ENCODE results near the gene HERPUD2.
"Not testable (repeated sequence)": the region's sequence is repeated elsewhere in the genome, so short reads cannot be mapped to it uniquely, and the experiment has no call there.

Gene HERPUD2

DNA sequence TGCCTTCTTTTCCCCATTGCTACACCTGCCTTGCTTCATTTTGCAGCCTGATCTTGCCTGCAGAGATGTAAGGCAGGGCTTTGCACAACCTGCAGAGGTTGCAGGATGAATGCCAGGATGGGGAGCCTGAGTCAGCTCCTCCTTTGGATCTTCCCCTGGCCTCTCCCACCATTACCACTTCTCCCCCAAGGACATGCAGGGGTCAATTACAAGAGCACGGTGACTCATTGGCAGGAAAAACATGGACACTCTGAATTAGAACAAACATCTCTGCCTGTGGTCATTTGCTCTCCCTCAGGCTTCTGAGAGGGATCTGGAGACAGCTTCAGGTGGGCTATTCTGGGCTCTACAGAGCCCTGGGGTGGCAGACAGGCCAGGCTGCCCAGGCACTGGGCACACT lies 89.2 kb downstream of the HERPUD2 start:
- DNase-seq (ENCODE audit: low read depth in 2 of 2): no peak

DNA sequence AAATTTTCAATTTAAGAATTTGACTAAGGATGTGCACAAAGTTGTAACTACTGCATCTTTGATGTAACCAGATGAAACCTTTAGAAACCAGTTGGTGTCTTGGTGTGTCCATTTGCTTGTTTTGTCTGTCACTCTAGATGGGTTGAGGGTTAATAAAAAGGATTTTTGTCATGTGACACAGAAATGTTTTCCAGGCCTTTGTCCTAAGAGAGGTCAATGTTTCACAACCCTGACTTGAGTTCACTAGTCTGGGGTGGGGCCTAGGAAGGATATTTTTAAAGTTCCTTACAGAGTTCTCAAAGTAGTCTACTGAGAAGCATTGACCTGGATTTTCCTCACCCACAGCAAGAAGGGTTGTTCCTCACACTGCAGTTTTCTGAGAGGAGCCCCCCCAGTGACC lies 90.3 kb downstream of the HERPUD2 start:
- no peak for DNase-seq (ENCODE audit: low read depth in 2 of 2)

DNA sequence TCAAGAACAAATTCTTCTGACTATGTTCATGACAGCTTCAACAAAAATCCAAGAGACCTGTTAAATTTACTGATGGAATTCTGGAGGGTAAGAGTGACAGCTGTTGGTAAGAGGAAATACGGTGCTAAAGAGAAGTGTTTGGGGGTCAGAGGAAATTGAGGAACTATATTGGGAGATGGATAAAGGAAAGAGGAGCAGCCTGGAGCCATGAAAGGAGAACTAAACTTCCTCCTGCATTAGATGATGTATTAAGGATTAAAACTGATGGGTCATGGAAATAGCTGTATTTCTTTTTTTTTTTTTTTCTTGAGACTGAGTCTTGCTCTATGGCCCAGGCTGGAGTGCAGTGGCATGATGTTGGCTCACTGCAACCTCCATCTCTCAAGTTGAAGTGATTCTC lies 95.3 kb downstream of the HERPUD2 start:
- no peak for DNase-seq (ENCODE audit: low read depth in 2 of 2)

DNA sequence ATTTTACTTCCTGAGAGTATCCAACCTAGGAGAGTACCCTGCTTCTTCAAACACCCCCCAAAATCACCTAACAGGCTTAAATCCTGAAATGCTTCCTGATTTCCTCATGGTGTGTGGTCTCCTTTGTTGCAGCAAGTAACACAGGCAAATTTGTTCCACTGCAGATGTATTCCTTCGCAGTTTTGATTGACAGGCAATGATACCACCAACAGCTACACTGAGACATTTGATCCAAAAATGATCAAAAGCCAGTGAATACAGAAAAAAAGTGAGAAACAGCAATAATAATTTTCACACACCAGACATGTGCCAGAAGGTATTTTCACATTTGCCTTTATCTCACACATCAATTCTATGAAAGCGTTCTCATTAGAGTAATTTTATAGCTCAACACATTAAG lies 95.9 kb downstream of the HERPUD2 start:
- no peak for DNase-seq (ENCODE audit: low read depth in 2 of 2)

DNA sequence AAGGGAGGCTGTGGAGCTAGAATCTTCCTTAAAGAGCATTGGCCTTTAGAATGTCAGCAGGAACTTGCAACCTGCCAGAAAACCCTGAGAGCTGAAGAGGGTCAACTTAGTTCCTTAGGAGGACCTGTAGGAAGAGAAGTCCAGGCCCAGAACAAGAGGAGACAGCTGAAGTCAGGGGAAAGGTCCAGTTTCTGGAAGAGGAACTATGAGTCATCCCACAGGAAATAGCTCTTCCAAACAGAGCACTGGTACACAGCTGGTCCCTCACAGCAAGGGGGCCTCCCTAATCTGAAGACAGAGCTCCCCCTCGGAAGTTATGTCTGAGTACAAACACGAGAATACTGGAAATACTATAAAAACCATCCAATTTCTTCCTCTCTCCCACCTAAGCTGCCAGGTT lies 98.9 kb downstream of the HERPUD2 start:
- no peak for DNase-seq (ENCODE audit: low read depth in 2 of 2)

DNA sequence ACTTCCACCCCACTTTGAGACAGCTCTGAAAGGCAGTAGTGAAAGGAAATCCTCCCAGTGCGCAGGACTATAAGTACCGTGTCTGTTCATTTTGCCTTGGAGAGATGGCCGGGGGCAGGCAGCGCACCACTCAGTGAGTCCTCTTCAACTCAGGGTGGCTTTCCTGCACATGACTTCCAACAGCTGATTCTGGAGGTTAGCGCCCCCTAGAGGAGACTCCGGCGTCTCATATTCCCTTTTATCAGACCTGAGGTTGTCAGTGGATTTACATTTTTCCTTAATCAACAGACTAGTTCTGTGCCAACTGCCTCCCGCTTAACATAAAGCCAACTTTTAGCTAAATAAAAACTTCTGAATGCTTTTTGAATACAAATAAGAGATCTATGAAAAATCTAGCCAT lies 101.0 kb downstream of the HERPUD2 start:
- DNase-seq (ENCODE audit: low read depth in 2 of 2): peak; percentile 2 to 26

DNA sequence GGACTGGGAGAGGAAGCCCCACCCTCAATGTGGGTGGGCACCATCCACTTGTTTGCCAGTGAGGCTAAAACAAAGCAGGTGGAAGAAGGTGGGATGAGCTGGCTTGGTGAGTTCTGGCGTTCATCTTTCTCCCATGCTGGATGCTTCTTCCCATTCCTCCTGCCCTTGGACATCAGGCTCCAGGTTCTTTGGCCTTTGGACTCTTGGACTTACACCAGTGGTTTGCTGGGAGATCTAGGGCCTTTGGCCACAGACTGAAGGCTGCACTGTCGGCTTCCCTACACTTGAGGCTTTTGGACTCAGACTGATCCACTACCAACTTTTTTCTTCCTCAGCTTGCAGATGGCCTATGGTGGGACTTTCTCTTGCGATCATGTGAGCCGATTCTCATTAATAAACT lies 106.3 kb downstream of the HERPUD2 start:
- DNase-seq (ENCODE audit: low read depth in 2 of 2): no peak

DNA sequence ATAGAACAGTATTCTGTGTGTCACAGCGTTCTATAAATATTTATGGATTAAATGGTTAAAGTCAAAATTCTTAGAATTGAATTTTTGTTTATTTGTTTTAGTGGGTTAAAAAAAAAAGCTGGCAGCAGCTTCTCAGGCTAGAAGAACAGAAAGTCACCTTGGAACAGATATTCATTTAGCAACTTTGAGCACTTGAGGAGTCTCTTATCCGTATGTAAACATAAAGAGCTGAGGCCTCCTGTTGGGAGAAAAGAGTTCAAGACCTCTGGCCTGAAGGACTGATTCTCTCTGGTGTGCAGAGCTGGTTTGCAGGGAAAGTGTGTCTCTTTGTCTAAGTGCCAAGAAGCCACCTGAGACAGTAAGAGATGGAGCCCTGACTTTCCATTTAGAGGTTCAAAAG lies 109.9 kb downstream of the HERPUD2 start:
- no peak for DNase-seq (ENCODE audit: low read depth in 2 of 2)

DNA sequence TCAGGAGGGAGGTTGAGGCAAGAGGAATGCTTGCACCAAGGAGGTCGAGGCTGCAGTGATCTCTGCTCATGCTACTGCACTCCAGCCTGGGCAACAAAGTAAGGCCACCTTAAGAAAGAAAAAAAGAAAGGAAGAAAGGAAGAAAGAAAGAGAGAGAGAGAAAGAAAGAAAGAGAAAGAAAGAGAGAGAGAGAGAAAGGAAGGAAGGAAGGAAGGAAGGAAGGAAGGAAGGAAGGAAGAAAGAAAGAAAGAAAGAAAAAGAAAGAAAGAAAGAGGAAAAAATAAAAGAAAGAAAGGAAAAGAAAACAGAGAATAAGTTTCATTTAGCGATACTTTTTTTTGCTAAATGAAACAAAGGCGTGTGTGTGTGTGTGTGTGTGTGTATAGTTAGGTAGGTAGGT lies 110.4 kb downstream of the HERPUD2 start:
- not testable (repeated sequence) for DNase-seq (ENCODE audit: low read depth in 2 of 2)
